ENCODE data around the gene TADA2B.

TADA2B gene, protein sequence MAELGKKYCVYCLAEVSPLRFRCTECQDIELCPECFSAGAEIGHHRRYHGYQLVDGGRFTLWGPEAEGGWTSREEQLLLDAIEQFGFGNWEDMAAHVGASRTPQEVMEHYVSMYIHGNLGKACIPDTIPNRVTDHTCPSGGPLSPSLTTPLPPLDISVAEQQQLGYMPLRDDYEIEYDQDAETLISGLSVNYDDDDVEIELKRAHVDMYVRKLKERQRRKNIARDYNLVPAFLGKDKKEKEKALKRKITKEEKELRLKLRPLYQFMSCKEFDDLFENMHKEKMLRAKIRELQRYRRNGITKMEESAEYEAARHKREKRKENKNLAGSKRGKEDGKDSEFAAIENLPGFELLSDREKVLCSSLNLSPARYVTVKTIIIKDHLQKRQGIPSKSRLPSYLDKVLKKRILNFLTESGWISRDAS

DNA sequence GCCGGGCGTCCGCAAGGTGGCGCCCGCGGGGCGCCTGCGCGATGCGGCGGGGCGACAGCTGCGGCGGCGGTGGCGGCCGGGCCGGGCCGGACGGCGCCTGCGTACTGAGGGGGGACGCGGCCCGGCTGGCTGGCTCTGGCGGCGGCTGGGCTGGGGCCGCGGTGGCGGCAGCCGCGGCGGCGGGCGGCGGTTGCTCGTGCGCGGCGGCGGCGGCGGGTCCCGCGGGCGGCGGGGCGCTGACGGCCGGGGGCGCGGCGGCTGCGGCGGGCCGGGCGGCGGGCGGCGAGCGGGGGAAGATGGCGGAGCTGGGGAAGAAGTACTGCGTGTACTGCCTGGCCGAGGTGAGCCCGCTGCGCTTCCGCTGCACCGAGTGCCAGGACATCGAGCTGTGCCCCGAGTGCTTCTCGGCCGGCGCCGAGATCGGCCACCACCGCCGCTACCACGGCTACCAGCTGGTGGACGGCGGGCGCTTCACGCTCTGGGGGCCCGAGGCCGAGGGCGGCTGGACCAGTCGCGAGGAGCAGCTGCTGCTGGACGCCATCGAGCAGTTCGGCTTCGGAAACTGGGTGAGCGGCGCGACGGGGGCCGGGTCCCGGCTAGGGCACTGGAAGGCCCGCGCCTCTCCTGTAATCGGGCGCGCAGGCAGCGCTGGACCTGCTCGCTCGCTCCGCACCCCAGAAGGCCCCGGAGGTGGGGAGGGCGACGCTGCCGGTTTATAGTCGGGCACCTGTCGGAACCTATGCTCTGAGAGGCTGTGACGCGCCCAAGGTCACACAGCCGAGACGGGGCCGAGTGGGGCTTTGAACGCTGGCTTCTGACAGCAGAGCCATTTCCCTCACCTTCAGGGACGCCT lies at the start of gene TADA2B:
Gene TADA2B, plus strand, starts transcription at position 89 of the 853 bp plus-strand sequence. Its CDS starts 208 bp downstream, at position 297.
- DNase-seq: no peak

DNA sequence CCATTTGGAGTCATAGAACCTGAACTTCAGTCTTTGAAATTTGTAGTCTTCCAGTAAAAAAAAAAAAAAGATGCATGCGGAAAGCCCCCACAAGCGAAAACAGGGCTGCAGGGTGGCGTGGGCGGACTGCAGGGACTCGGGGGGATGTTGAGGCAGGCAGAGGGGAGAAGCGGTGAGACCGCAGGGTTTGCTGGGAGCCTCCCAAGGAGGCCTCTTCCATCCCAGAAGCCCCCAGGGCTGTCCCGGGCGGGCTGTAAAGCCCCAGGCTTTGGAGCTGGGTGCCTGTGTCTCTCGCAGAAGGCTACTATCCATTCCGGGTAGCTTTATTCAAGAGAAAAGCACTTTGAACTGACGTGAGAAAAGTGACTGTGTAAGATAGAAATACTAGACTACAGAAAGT lies 46.7 kb upstream of the TADA2B start:
- no peak for DNase-seq

DNA sequence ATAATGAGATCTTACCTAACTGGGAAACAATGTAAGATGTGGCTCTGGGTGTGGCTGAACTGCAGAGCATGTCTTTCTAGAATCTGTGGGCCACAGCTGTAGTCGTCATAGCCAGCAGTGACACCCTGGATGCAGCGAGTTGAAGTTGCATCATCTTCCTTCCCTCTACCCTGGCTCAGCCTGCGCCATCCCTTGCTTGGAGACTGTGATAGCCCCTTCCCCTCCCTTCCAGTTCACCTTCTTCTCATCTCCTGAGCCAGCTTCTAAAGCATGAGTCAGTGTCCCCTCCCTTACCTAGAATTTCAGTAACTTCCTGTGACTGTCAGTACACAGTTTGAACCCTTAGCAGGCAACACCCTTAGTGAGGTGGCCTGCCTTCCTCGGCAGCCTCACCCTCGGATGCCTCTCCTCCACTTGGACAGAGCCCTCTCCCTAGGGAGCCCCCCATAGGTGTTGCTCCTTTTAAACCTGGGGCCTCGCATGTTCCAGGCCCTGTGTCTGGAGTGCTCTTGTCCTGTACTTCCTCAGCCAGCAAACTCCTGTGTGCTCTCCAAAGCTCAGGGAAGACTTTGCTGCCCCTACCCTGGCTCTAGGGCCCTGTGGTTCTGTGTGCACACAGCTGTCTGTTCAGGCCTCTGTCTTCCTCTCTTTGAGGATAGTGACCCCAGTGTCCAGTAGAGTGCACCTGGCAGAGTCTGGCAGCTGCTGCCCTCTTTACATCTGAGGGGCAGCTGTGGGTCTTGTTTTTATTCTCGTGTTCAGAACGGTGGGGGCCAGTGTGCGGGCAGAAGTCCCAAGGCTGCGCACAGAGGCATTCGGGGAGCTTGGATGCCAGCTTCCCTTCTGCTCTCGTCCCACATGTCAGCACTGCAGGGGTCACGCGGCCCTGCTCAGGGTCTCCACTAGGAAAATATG lies 43.7 kb upstream of the TADA2B start:
- no peak for DNase-seq

DNA sequence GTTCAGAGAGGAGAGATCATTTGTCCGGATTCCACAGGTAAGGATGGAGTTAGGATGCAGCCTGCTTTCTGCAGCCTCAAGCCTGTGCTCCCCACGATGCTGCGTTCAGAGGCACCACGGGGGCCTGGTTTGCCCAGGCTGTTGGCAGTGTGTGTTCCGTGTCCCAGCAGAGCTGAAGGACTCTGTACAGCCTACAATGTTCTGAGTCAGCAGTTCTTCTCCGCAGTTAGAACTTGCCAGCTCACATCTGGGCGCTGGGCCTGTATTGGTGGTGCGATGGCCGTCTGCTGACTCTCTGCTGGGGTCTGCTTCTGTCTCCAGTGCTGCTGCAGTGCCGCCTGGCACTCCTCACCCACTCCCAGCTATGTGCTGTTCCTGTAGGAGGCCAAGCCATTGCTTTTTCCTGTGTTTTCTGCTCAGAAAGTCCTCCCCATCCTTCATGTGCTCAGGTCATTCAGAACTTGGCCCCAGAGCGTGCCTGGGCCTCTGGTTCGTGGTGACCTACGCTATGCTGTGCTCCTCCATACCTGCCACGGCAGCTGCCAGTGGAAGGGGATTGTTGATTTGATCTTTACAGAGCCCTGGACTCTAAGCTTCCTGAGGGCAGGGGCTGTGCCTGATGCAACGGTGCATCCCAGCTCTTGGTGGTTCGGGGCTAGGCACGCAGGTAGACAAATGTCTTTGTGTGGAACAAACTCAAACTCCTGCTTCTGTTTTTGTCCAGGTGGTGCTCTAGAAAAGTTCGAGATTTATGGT lies 42.6 kb upstream of the TADA2B start:
- DNase-seq: no peak

DNA sequence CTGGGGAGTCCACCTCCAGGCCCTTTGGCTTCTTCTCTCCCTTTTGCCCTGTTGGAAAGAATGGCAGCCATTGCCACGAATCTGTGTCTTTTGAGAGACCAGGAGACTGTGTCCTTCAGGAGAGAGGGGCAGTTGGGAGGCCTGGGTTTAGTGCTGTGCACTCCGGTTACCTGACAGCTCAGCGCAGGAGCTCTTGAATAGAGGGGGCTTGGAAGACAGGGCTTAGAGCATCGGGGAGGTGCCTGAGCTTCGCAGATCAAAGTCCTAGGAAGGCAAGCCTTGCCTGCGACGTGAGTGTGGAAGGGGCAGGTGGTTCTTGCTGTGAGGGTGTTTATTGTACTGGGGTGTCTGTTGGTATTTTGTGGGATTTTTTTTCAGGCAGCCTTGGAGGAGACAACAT lies 41.9 kb upstream of the TADA2B start:
- DNase-seq: no peak

DNA sequence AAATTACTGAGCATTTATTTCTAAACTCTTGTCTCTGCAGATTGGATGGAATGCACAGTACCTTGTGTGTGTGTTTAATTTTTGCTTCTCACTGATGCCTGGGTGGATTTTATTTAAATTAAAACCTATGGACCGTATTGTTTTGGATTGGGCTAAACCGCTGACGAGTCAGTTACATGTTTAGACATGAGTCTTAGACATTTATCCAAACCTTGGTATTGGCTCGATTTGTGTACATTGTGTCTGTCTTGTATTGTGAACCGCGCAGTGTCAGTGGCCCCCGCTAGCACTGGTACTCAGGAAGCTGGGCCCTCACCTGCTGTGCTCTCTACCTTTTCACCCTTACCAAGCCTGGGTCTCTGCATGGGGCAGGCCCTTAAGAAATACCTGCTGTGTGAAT lies 40.8 kb upstream of the TADA2B start:
- DNase-seq: no peak

DNA sequence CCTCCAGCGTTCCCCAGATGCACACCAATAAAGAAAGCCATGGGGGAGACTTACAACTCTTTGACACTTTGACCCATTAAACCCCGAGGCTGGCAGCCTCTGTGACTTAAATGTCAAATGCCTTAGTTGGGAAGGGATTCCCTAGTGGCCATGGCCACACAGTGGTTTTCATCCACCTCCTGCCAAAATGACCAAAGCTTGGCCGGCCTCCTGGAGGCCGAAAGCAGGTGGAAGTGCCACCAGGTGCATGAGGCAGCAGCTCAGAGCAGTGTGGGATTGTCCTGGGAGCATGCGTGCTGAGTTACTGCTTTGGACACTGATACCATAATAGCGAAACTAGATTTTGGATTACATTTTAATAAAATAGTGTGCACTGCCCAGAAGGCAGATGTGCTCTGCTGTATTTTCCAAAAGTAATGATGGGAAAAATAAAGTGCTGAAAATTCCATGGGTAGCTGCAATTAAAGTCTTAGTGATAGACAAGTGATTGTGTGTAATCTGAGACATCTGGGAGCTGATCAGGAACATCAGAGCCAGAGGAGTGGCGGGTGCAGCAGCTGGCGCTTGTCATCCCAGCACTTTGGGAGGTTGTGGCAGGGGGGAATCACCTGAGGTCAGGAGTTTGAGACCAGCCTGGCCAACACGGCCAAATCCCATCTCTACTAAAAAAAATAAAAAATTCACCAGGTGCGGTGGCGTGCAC lies 39.8 kb upstream of the TADA2B start:
- no peak for DNase-seq

DNA sequence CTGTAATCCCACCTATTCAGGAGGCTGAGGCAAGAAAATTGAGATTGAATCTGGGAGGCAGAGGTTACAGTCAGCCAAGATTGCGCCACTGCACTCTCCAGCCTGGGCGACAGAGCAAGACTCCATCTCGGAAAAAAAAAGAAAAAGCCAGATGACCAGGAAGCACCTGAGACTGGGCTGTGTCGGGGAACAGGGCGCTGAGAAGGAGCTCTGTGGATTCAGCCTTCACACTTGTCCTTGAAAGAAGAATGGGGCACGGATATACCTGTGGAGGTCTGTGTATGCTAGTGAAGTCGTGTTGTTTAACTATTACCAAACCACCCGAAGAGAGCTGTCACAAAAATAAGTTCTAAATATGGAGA lies 39.3 kb upstream of the TADA2B start:
- DNase-seq: no peak

DNA sequence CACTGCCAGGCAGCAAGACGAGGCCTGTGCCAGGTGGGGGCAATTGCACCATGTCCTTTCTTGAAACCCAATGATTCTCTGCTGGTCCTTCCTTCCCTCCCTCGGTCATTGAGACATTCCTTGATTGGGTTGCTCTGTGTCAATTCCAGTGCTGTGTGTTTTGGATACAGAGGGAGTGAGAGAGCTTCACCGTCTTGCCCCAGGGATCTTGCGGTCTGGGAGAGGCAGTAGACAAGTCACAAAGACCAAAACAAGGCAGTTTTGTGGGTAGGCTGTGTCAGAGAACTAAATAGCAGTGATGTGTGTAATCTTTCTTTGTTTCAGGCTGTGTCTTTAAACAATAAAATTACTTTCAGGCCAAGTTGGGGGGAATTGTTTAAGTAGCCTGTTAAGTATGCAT lies 38.8 kb upstream of the TADA2B start:
- no peak for DNase-seq

DNA sequence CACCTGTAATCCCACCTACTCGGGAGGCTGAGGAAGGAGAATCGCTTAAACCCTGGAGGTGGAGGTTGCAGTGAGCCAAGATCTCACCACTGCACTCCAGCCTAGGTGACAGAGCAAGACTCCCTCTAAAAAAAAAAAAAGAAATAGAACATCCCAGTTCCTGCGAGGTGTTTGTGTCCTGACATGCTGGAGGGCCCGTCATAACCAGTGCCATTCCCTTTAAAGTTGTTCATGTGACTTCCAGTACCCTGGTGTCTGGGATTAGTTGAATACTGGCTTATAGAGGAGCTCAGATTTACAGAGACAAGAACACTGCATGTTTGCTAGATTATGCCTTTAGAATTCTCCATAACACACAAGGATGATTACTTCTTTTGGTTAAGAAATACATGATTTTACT lies 37.6 kb upstream of the TADA2B start:
- no peak for DNase-seq

DNA sequence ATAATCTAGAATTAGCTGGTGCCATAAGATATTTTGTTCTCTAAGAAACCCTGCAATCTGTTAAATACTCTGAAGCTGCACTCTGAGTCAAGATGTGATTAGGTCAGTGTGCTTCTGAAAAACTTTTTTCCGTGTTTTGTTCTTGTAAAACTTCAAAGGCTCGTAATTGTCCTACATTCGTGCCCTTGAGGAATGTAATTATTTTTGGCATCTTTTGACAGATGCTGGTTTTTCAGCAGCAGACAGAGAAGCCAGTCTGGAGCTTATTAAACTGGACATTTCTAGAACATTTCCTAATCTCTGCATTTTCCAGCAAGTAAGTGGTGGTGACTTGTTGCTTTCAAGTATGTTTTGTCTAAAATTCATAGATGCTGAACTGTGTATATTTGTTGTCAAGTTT lies 36.8 kb upstream of the TADA2B start:
- DNase-seq: no peak

DNA sequence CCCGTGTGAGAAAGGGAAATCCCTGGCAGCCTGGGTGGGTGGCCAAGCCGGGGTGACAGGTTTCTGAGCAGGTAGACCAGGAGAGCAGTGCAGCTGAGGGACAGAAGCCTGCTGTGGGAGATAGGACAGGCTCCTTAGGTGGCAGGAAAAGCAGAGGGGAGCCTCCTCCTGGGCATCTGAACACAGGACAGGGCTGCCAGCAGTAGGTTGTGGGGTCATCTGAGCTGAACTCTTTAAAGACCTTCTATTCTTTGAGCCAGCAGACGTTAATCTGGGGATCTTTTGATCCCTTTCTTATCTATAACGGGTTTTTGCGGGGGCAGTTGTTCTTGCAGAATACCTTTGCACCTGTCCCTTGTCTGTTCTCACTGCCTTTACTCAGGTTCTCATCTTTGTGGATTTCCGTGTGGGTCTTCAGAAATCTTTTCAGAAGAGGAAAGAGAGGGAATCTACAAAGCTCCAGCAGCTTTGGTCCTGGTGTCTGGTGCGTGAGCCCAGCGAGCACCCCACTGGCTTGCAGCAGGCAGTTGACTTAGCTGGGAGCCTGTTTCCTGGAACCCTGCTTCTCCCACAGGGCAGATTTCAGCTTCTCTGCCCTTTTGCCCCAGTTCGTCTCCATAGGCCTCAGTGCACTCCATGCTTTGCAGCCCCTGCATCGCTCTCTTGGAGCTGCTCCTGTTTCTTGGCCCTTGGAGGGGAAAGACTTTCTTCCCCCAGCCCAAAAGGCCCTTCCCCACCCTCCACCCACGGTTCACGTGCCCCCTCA lies 35.8 kb upstream of the TADA2B start:
- DNase-seq: no peak

DNA sequence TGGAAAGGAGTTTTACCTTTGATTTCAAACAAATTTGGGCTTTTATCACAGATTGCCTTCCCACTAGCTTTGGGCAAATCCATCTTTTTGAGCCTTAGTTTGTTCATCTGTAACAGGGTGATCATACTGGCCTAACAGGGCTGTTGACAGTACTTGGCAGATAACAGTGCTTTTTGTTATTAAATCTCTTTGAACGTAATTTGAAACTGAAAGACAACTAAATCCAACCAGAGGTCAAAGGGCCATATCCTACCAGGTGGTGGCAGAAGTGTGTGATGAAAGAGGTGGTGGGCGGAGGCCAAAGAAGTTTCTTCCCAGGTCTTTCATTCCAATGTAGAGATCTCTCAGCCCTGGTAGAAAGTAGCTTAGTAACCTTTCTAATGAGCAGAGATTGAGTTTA lies 35.2 kb upstream of the TADA2B start:
- DNase-seq: no peak

DNA sequence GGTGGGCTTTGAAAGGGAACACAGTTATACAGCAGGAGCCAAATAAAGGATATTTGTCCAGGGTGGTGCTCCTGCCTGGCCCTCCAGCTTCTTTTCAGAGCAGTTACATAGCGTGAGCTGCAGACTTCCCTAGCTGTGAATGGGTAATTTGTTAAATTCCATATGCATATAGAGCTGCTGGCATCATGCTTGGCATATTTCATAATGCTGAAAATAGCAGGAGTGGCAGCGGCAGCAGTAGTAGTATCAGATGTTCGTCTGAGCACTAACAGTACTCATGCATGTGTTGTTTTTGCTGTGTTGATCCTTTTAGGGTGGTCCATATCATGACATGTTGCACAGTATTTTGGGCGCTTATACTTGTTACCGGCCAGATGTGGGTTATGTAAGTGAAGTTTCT lies 33.6 kb upstream of the TADA2B start:
- no peak for DNase-seq

DNA sequence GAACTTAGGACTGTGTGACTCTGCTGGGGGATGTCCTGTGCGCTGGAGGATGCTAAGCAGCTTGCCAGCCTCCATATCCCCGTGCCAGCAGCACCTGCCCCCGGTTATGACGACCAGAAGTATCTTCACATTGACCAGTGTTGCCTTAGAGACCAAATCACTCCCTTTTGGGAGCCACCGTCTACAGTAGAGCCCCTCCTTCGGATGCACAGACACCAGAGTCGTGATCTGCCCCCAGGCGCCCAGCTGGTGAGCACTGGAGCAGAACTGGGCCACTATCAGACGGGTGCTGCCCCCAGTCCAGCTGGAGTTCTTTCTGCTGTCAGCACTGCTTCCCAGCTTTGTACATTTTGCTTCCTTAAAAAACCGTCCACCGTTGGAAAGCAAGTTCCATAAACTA lies 30.0 kb upstream of the TADA2B start:
- no peak for DNase-seq

DNA sequence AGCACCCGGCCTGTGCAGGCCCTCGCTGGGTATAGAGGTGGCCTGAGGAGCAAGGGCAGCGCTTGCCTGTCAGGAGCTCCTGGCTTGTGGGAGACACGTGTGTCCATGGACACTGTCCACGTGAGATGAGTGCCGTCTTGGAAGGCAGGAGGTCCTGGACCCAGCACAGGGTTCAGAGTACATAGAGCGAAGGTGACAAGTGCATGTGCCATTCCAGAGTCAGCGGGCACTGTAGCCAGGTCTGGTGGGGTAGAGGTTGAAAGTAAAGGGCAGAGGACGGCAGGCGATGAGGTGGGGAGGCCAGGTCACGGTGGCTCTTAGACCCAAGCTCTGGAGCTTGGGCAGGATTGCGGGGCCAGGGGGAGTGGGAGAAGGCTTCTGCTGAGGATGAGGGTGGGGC lies 28.4 kb upstream of the TADA2B start:
- DNase-seq: no peak

DNA sequence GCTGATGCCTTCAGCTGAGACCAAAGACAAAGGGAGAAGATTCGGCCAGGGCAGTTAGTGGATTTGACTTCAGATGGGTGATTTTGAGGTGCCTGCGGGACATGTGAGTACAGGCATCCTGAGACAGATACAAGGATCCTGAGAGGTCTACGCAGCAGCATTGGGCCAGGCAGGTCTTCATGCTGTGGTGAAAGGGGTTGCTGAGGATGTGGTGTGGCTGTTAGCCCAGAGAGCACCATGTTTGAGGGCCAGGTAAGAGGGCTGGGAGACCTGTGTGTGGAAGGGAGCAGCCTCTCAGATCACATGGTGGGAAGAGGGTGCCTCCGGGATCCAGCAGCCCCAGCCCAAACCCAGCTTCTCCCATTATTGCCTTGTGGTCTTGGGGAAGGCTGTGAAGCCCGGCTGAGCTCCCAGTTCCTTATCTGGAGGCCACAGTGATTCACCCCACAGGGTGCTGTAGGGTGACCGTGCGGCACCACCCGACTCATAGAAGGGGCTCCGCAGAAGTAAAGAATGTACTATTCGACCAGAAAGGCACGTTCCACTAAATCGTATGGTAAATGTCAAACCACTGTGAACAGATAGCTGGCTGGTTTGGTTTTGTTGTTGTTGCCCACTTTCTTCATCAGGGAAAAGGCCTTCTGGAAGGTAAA lies 27.7 kb upstream of the TADA2B start:
- DNase-seq: no peak

DNA sequence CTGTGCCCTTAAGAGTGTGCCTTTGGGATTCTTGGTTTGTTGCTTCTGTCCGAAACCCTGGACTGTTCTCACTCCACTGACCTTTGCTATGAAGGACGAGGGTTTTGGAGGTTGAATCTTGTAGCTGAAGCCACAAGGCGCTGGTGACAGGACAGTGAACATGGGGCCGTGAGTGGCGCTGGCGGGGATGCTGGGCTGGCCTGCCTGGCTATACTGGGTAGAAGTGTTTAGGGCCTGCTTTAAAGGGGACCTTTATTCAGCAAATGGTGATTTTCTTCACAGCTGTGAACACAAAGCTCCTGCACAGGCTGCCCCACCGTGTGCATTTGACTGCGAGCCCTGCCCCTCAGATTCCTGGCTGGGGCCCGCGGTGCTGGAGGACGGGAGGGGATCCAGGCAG lies 27.1 kb upstream of the TADA2B start:
- no peak for DNase-seq

DNA sequence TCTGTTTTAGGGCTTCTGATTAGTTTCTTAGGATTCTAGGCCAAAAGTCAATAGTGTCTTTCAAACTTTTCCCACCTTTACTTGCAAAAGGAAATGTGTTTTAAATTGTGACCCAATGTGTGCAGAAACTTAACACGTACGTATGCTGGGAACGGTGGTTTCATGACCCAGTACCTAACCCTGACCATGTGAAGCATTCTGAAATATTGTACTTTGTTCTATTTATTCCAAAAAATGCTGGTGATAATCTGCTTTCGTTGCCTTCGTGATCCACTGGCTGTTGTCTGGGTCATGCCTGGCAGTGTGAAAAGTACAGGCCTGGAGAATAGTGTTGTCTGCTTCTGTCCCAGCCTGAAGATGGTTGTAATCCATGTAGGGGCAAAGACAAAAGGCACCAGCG lies 26.7 kb upstream of the TADA2B start:
- no peak for DNase-seq

DNA sequence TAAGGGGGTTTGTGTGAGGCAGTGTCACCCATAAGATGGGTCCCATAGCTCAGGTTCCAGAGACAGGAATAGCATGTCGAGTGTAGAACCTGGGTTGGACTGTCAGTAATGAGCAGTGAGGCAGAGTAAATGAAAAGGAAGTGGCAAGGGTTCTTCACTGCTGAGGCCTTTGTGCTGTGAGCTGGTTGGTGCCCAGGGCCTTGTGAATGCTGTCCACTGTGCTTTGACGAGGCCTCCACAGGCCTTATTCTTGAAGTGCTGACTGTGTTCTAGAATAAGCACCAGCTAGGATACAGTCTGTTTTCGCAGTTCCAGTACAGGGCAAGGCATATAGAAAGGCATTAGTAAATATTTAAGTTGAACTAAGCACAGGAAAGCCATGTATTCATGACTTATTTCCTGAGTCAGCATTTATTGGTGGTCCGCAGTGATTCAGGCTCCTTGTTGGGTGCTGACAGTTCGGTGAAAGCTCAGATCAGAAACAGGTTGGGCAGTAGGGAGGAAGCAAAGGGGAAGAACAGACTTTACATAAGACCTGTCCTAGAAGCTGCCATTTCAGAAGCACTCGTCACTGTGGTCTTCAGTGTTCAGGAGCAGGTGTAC lies 25.6 kb upstream of the TADA2B start:
- DNase-seq: no peak

Data from NCI-H1092 (cell line).